GDM1 (cell line): ENCODE data around the gene SNAI3.
A peak's percentile ranks its signal among the peaks of the same experiment; 100 is the strongest.

ENCODE experiments used
- DNase-seq: peaks from one replicate; lab custom pipeline; 2025; lab: John Stamatoyannopoulos, UW

Gene SNAI3

GRCh38 chr16:88691129-88691813 lies 5.0 kb upstream of the SNAI3 start:
- DNase-seq: no peak

GRCh38 chr16:88690341-88691128 lies 4.2 kb upstream of the SNAI3 start:
- DNase-seq: no peak

- no peak for DNase-seq
Observed at GRCh38 chr16:88688013-88688778, 1.9 kb upstream of the SNAI3 start.

- no peak for DNase-seq
Observed at GRCh38 chr16:88687676-88688012, 1.3 kb upstream of the SNAI3 start.

- no peak for DNase-seq
Observed at GRCh38 chr16:88687254-88687576, 908 bp upstream of the SNAI3 start.

GRCh38 chr16:88686062-88686438 lies 257 bp downstream of the SNAI3 start:
- DNase-seq: no peak

- DNase-seq: peak; percentile 16
Observed at GRCh38 chr16:88685156-88686061, 898 bp downstream of the SNAI3 start.

GRCh38 chr16:88684569-88685155 lies 1.6 kb downstream of the SNAI3 start:
- DNase-seq: no peak

- DNase-seq: peak; percentile 71
Observed at GRCh38 chr16:88681709-88682451, 4.4 kb downstream of the SNAI3 start.

- DNase-seq: peak; percentile 23
Observed at GRCh38 chr16:88681084-88681680, 5.1 kb downstream of the SNAI3 start.

GRCh38 chr16:88680554-88681083 lies 5.7 kb downstream of the SNAI3 start:
- DNase-seq: no peak

- DNase-seq: no peak
Observed at GRCh38 chr16:88678224-88678979, 7.9 kb downstream of the SNAI3 start.

- DNase-seq: no peak
Observed at GRCh38 chr16:88677721-88678120, 8.6 kb downstream of the SNAI3 start.

- DNase-seq: no peak
Observed at GRCh38 chr16:88676502-88677242, 9.6 kb downstream of the SNAI3 start.

GRCh38 chr16:88673716-88674379 lies 12.5 kb downstream of the SNAI3 start:
- no peak for DNase-seq

GRCh38 chr16:88672776-88673175 lies 13.5 kb downstream of the SNAI3 start:
- DNase-seq: no peak

GRCh38 chr16:88671806-88672205 lies 14.5 kb downstream of the SNAI3 start:
- no peak for DNase-seq

GRCh38 chr16:88669980-88670379 lies 16.3 kb downstream of the SNAI3 start:
- no peak for DNase-seq
